Stimulated activated CD8-positive, alpha-beta memory T cell treated with anti-CD3 and anti-CD28 coated beads, Interleukin-7, amount 100 ng/mL, for 24 hours (primary cell): ENCODE data around the gene CMYA5.

ENCODE experiments used
- DNase-seq: peaks from one replicate; pipeline ENCODE4 v3.0.0-alpha.2; 2020; ENCODE audit warnings: low read depth

Gene CMYA5

GRCh38 chr5:79793722-79794121 lies 104.1 kb downstream of the CMYA5 start:
- no peak for DNase-seq

- no peak for DNase-seq
Measured at GRCh38 chr5:79794347-79794746, 104.7 kb downstream of the CMYA5 start.

- no peak for DNase-seq
Measured at GRCh38 chr5:79795764-79796398, 106.2 kb downstream of the CMYA5 start.

GRCh38 chr5:79798893-79799590 lies 109.4 kb downstream of the CMYA5 start:
- DNase-seq: no peak

GRCh38 chr5:79800979-79801827 lies 111.6 kb downstream of the CMYA5 start:
- DNase-seq: no peak

- no peak for DNase-seq
Measured at GRCh38 chr5:79802406-79802805, 112.8 kb downstream of the CMYA5 start.

GRCh38 chr5:79803007-79803406 lies 113.4 kb downstream of the CMYA5 start:
- DNase-seq: no peak

GRCh38 chr5:79806741-79807140 lies 117.1 kb downstream of the CMYA5 start:
- DNase-seq: no peak

- DNase-seq: no peak
Measured at GRCh38 chr5:79809743-79810142, 120.1 kb downstream of the CMYA5 start.

GRCh38 chr5:79811081-79811480 lies 121.4 kb downstream of the CMYA5 start:
- no peak for DNase-seq

- DNase-seq: no peak
Measured at GRCh38 chr5:79811904-79812303, 122.3 kb downstream of the CMYA5 start.

GRCh38 chr5:79814699-79815098 lies 125.1 kb downstream of the CMYA5 start:
- no peak for DNase-seq

- DNase-seq: no peak
Measured at GRCh38 chr5:79816014-79816413, 126.4 kb downstream of the CMYA5 start.

- DNase-seq: no peak
Measured at GRCh38 chr5:79820648-79821047, 131.0 kb downstream of the CMYA5 start.

- no peak for DNase-seq
Measured at GRCh38 chr5:79824444-79824843, 134.8 kb downstream of the CMYA5 start.

- DNase-seq: no peak
Measured at GRCh38 chr5:79825802-79826201, 136.2 kb downstream of the CMYA5 start.

GRCh38 chr5:79827159-79827629 lies 137.6 kb downstream of the CMYA5 start:
- DNase-seq: no peak

- DNase-seq: no peak
Measured at GRCh38 chr5:79829260-79829659, 139.6 kb downstream of the CMYA5 start.

- DNase-seq: no peak
Measured at GRCh38 chr5:79831381-79832309, 142.0 kb downstream of the CMYA5 start.

GRCh38 chr5:79832911-79833310 lies 143.3 kb downstream of the CMYA5 start:
- DNase-seq: no peak

GRCh38 chr5:79834098-79834753 lies 144.6 kb downstream of the CMYA5 start:
- no peak for DNase-seq
